Muscle of back (tissue), 13 donors: ENCODE results near the gene NDUFB7. TPM values are rescaled to one million over a fixed set of nuclear protein-coding genes. Genes with fewer than 3 reads are reported as not detected.
"Not testable (repeated sequence)": the region's sequence is repeated elsewhere in the genome, so short reads cannot be mapped to it uniquely, and the experiment has no call there.

ENCODE experiments used
- DNase-seq, 3 donors: peaks; one replicate each; pipeline versions ENCODE4 v3.0.0 to v3.0.0-alpha.2; 2013
- long read RNA-seq, 9 donors: transcript quantifications; one replicate each; lab custom pipeline, GENCODE V29; 2026
- polyA plus RNA-seq, 10 donors: library from polyadenylated mRNA; unstranded; fragments of 120-200 nt; gene quantifications; one replicate each; pipeline ENCODE4 v1.2.1, GENCODE V29; 2013; ENCODE audit not compliant: insufficient read length in 10 of 10

Gene NDUFB7
- 100 to 1,000 TPM in 7 of 10 donors, 10 to 100 TPM in 3; 89.7 to 158 (median 111) TPM for polyA plus RNA-seq
- long read RNA-seq, donor 1, transcript NDUFB7-201 (3 exons, 531 nt), result major isoform, 131 of 142 reads
- long read RNA-seq, donor 1, partial matches to known transcripts, result 11 of 142 reads
- long read RNA-seq, donor 1, other reads (novel, unspliced or antisense), result 0 of 142 reads
- long read RNA-seq, donor 2, transcript NDUFB7-201 (3 exons, 531 nt), result major isoform, 140 of 183 reads
- long read RNA-seq, donor 2, partial matches to known transcripts, result 32 of 183 reads
- long read RNA-seq, donor 2, other reads (novel, unspliced or antisense), result 11 of 183 reads
- long read RNA-seq, donor 3, result 0 reads
- long read RNA-seq, donor 4, transcript NDUFB7-201 (3 exons, 531 nt), result major isoform, 111 of 116 reads
- long read RNA-seq, donor 4, partial matches to known transcripts, result 5 of 116 reads
- long read RNA-seq, donor 4, other reads (novel, unspliced or antisense), result 0 of 116 reads
- long read RNA-seq, donor 5, transcript NDUFB7-201 (3 exons, 531 nt), result major isoform, 172 of 179 reads
- long read RNA-seq, donor 5, partial matches to known transcripts, result 7 of 179 reads
- long read RNA-seq, donor 5, other reads (novel, unspliced or antisense), result 0 of 179 reads
- long read RNA-seq, donor 6, transcript NDUFB7-201 (3 exons, 531 nt), result major isoform, 155 of 155 reads
- long read RNA-seq, donor 6, partial matches to known transcripts, result 0 of 155 reads
- long read RNA-seq, donor 6, other reads (novel, unspliced or antisense), result 0 of 155 reads
- long read RNA-seq, donor 7, transcript NDUFB7-201 (3 exons, 531 nt), result major isoform, 78 of 78 reads
- long read RNA-seq, donor 7, partial matches to known transcripts, result 0 of 78 reads
- long read RNA-seq, donor 7, other reads (novel, unspliced or antisense), result 0 of 78 reads
- long read RNA-seq, donor 8, transcript NDUFB7-201 (3 exons, 531 nt), result major isoform, 95 of 95 reads
- long read RNA-seq, donor 8, partial matches to known transcripts, result 0 of 95 reads
- long read RNA-seq, donor 8, other reads (novel, unspliced or antisense), result 0 of 95 reads
- long read RNA-seq, donor 9, transcript NDUFB7-201 (3 exons, 531 nt), result major isoform, 20 of 20 reads
- long read RNA-seq, donor 9, partial matches to known transcripts, result 0 of 20 reads
- long read RNA-seq, donor 9, other reads (novel, unspliced or antisense), result 0 of 20 reads

DNA sequence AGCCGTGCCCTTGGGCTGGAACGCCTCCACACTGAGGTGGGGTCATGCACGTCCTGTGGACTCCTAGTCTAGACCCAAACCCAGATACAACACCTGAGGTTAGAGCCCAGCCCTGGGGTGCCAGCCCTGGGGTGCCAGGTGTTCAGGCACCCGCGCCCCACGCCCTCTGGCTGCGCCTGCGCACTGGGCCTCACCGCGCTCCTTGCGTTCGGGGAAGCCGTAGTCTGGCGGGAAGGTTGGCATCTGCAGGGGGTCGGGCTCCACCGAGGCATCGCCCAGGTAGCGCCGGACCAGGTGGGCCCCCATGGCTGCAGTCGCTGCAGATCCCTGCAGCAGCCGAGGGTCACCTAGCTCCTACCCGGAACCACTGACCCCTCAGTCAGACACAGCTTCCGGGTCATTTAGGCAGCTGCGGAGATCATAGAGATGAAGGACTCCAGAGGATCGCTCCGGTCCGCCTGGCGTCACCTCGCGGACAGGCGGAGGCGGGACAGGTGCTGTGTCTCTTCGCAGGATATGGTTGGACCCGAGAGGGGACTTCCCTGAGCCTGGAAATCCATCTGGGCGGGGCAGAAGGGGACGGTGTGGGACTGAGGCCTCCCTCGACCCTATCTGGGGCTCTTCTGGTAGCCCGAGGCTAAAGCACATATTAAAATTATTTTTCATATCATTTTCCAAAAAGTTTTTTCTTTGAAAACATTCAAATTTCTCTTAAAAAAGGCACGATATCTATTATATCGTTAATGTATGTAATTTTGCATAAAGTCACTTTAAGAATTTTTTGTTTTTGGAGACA is at the start of gene NDUFB7:
Gene NDUFB7, minus strand, starts transcription at position 372 of the 796 bp plus-strand sequence. Its CDS starts 66 bp downstream, at position 306.
- peak; percentile 93 to 97 (median 94) for DNase-seq

DNA sequence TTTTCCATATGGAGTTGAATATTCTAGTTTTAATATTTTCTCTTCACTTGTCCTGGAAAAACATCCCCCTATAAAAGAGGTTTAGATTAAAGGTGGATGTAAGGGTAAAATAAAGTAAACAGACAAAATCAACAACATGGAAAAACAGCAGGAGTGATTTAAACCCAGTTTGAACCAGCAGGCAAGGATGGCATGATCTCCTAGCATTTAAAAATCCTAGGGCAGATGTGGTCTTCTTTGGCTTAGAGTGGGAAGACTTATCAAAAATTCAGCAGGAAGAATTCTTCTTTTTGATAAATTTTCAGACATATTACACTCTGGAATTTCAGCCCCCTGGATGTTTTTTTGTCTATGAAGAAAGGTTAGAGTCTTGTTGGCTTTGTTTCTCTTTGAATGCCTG is 47.5 kb upstream of the NDUFB7 start:
- no peak for DNase-seq

DNA sequence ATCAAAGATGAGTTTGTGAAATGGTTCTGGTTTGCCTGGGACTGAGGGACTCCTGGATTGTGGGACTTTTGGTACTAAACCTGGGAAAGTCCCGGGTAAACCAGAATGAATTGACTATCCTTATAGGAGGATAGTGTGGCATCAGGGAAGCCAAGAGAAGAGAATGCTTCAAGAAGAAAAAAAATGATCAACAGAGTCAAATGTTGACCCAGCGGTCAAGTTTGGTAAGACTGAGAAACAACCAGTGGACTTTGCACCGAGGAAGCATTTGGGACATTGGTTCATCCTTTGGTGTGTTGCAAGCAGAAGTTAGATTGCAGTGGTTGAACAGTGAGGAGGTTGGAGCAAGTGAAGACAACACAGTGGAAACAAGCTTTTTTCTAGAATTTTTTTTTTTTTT is 44.5 kb upstream of the NDUFB7 start:
- DNase-seq, result no peak

DNA sequence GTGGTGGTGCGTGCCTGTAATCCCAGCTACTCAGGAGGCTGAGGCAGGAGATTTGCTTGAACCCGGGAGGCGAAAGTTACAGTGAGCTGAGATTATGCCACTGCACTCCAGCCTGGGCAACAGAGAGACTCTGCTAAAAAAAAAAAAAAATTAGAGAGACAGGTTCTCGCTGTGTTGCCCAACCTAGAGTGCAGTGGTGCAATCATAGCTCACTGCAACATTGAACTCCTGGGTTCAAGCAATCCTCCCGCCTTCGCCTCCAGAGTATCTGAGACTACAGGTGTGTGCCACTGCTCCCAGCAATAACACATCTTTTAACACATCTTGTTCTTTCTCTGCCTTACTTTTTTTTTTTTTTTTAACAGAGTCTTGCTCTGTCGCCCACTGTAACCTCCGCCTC is 43.8 kb upstream of the NDUFB7 start:
- no peak for DNase-seq

DNA sequence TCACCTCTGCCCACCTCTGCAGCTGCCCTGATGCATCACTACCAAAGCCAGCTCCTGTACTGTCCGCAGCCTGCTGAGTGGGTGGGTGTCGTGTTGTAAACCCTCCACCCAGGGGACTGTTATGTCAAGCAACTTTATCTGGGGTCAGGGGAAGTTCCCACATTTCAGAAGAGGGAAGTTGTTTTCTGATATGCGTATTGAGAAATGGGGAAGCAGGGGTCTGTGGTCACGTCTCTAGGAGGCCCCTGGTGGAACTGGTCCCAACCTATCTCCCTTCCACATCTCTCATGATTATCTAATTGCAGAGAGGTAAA is 42.2 kb upstream of the NDUFB7 start:
- peak in 2 of 3 donors; percentile 11 to 17 for DNase-seq

DNA sequence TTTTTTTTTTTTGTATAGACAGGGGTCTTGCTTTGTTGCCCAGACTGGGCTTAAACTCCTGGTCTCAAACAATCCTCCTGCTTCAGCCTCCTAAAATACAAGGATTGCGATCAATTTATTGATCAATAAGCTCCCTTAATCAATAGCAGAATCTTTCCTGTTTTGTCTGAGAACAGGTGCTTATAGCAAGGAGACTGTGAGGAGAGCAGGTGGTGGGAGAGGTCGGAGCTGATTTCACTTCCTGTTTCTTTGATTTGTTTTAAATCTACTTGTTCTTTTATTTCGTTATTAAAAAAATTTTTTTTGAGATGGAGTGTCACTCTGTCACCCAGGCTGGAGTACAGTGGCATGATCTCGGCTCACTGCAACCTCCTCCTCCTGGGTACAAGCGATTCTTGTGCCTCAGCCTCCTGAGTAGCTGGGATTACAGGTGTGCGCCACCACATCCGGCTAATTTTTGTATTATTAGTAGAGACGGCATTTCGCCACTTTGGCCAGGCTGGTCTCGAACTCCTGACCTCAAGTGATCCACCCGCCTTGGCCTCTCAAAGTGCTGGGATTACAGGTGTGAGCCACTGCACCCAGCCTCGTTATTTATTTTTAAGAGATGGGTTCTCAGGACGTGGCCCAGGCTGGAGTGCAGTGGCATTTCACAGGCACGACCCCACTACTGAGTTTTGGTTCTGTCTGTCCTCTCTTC is 41.7 kb upstream of the NDUFB7 start:
- DNase-seq, result peak in 1 of 3 donors; percentile 3

DNA sequence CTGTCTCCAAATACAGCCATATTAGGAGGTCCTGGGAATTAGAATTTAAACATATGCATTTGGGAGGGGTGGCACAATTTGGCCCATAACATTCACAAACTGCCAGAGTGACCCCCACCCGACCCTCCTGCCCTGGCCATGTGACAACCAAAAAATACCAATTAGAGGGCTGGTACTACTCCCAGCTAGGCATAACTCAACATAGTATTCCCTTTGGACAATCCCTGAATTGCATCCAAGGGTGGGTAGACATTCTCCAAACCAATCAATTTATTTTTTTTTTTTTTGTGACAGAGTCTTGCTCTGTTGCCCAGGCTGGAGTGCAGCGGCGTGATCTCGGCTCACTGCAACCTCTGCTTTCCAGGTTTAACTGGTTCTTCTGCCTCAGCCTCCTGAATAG is 40.8 kb upstream of the NDUFB7 start:
- no peak for DNase-seq

DNA sequence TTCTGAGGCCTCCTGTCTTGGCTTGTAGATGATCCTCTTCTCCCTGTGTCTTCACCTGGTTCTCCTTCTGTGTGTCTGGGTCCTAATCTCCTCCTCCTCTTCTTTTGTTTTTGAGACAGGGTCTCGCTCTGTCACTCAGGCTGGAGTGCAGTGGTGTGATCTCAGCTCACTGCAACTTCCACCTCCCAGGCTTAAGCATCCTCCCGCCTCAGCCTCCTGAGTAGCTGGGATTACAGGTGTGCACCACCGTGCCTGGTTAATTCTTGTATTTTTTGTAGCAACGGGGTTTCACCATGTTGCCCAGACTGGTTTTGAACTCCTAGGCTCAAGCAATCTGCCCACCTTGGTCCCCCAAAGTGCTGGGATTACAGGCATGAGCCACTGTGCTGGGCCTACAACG is 40.4 kb upstream of the NDUFB7 start:
- DNase-seq, result not testable (repeated sequence)

DNA sequence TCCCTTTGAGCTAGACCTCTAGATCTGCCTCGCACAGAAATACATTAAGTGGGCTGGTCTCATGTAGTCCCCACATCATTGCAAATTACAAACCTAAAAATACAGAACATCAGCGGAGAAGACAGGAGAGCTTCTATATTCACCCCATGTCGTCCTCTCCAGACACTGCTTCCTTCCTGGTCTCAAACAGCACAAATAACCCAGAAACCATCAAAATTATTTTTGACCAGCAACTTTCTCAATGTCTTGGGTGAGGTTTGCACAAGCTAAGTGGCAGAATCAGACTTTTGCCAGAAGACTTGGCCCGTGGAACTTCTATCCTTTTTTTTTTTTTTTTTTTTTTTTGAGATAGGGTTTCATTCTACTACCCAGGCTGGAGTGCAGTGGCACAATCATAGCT is 39.2 kb upstream of the NDUFB7 start:
- DNase-seq, result no peak

DNA sequence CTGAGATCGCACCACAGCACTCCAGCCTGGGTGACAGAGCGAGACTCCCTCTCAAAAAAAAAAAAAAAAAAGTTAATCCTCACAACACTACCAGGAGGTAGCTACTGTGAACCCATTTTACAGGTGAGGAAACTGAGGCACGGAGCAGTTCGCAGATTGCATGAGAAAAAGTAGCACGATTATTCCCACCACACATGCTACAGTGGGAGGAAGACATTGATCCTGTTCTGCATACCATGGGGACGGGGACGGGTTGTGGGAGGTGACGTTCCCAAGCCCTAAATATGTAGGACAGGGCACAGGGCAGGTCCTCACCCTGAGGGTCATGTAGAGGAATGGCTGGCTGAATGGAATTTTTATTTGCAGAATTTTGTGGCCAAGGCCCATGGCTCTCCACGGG is 34.8 kb upstream of the NDUFB7 start:
- no peak for DNase-seq

DNA sequence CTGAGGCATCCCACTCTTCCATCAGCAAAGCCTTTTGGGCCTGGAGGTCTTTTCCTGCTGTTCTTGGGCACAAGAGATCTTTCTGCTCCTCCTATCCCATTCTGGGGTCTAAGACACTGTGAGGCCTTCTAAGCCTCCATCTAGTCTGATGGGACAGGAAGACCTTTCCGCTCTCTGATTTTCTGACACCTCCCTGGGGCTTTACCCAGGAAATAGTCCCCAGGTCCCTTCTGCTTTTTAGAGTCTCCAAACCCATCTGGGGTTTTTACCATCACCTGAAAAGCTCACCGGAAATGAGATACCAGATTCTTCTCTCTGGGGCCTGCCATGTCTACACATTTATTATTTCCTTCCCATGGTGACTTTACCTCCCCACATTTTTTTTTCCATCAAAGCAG is 32.1 kb upstream of the NDUFB7 start:
- no peak for DNase-seq

DNA sequence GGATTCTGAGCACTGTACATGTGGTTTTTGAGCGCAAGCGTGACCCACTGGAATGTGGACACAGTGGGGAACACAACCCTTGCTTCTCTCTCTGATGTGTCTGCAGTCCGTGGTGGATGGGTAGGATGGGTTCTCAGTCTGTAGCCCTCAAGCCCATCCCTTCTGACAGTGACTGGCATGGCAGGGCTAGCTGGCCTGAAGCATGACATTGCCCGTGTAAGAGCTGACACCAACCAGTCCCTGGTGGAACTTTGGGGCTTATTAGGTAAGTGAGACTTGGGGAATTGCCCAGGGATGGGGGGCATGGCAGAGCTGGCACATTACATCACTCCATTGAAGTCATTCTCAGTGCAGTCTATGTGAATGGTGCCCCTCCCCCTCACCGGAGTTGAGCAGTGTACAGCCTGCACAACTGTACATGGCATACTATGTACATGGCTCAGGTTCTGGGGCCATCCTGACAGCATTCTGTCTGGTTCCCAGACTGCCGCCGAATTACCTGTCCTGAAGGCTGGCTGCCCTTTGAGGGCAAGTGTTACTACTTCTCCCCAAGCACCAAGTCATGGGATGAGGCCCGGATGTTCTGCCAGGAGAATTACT is 27.8 kb upstream of the NDUFB7 start:
- no peak for DNase-seq

DNA sequence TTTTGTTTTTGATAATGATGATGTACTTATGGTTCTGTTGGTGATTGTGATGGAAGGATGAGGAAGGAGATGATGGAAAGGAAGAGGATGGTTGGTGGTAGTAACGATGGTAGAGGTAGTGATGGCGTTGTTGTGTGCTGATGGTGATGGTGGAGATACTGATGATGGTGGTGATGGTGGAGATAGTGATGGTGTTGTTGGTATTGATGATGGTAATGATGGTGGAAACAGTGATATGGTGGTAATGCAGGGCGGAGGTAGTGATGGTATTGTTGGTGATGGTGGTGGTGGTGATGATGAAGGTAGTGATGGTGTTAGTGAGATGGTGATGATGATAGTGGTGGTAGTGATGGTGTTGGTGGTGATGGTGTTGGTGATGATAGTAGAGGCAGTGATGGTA is 23.7 kb upstream of the NDUFB7 start:
- no peak for DNase-seq

DNA sequence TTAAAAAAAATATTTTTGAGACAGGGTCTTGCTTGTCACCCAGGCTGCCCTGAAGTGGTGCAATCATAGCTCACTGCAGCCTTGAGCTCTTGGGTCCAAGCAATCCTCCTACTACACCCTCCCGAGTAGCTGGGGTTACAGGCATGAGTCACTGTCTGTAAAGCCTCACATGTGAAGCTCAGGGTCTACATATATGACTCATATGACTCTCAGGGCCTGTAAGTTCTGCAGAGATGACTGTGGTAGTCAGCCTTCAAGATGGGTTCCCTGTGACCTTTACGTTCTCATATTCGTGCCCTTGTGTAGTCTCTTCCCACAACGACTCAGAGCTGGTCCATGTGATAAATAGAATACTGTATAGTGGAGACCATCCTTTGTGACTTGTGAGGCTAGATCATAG is 17.6 kb upstream of the NDUFB7 start:
- DNase-seq, result not testable (repeated sequence)

DNA sequence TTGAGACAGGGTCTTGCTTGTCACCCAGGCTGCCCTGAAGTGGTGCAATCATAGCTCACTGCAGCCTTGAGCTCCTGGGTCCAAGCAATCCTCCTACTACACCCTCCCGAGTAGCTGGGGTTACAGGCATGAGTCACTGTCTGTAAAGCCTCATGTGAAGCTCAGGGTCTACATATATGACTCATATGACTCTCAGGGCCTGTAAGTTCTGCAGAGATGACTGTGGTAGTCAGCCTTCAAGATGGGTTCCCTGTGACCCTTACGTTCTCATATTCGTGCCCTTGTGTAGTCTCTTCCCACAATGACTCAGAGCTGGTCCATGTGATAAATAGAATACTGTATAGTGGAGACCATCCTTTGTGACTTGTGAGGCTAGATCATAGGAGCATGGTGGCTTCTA is 13.3 kb upstream of the NDUFB7 start:
- DNase-seq, result not testable (repeated sequence)

DNA sequence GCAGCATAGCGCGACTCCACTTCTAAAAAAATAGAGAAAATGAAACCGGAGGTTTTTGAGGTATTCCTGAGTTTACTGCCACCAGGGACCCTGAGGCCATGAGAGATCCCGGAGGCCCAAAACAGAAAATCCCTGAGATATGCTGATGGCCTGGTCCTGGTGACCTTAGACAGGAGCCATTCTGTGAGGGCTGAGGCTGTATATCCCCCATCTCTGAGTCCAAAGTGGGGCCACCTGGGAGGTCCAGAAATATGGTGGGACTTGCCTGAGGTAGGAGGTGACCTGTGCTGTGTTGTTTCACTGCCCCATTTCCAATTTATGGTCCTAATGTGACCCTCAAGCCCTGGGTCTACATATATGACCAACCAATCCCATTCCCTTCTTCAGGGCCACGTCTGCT is 12.5 kb upstream of the NDUFB7 start:
- DNase-seq, result not testable (repeated sequence)

DNA sequence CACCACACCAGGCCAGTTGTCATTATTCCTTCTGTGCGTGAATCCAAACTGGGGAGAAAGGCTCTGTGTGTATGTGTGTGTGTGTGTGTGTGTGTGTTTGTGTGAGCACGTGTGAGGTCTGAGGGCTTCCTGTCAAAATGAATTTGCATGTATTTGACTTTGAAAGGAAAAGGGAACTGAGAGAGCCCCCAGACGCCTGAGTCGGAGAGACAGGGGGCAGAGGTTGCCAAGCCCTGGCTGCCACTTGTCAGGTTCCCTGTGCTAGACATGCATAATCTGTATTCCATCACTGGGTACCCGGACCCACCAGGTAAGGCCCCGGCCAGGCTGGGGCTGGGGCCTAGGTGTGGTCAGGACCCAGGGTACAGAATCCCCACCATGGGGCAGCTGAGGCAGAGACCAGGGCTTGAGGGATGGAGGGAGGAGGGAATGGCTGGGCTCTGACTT is 11.1 kb upstream of the NDUFB7 start, which contains the start of gene CLEC17A:
Gene CLEC17A, plus strand, starts transcription at position 191 of the 447 bp plus-strand sequence. Its CDS starts 77 bp downstream, at position 268.
- no peak for DNase-seq

DNA sequence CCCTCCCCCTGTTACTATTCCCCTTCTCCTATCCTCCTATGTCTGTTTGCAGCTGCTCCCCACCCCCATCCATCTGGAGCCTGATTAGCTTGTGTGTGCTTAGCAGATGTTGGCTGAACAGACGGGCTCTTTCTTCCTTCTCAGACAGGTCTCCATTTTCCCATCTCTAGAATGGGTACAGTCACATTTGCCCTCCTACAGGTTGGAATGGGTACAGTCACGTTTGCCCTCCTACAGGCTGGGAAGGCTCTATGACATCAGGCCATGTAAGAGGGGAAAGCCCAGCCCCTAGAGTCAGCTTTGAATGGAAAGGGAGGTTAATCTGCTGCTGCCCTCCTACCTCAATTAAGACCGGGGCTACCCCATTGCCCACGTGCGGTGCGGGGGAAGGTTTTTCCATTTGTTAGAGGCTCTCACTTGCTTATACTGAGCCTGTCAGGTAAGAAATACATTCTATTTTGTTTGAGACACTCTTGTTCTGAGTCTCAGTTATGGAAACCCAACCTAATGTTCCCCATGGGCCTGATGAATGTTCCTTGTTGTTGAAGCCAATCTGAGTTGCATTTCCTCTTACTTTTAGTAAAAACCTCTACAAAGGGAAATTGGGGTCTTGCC is 8.9 kb upstream of the NDUFB7 start:
- DNase-seq, result no peak

DNA sequence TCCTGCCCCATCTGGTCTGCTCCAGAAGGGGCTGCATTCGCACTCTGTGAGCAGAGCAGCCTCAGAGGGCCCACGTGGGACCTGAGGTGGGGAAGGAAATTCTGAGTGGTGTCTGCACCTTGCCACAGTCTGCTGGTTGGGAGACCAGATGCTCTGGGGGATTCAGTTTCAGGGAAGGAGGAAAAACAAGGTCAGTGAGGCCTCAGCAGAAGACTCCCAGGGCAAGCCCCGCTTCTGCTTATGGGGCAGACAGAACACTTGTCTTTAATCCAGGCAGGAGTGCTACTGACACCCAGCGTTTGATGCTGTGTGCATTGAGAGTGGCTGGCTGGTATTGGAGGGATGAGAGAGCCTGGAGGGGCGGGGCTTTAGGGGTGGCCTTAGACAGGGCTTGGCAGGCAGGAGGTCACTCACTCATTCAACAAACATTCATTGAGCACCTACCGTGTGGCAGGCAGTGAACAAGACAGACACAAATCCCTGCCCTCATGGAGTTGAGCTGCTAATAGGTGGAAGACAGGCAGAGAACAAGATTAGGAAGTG is 6.1 kb upstream of the NDUFB7 start:
- no peak for DNase-seq
